HepG2 (cell line): ENCODE measurements around the gene DNTTIP2. TPM values are rescaled to one million over a fixed set of nuclear protein-coding genes. Genes with fewer than 3 reads are reported as not detected.
A peak's percentile ranks its signal among the peaks of the same experiment; 100 is the strongest.

Source experiments
- AFF4 ChIP-seq: sonication (generic); formaldehyde crosslinking; IDR thresholded peaks from 2 replicates; pipeline ENCODE4 v1.4.0; 2020; ENCODE audit warnings: missing genetic modification reagents
- AHDC1 ChIP-seq: sonication (generic); formaldehyde crosslinking; IDR thresholded peaks from 2 replicates; pipeline ENCODE4 v1.5.1; 2020; ENCODE audit warnings: mild to moderate bottlenecking, missing genetic modification reagents, borderline replicate concordance
- BCL6 ChIP-seq: IDR thresholded peaks from 2 replicates; pipeline ENCODE4 v1.6.1; 2016; ENCODE audit warnings: missing genetic modification reagents, missing compliant biosample characterization
- BRCA1 ChIP-seq: sonication (generic); formaldehyde crosslinking; IDR thresholded peaks from 2 replicates; pipeline ENCODE4 v1.4.0; 2020; ENCODE audit warnings: missing genetic modification reagents
- DDIT3 ChIP-seq: sonication (generic); formaldehyde crosslinking; IDR thresholded peaks from 2 replicates; pipeline ENCODE4 v1.4.0; 2020; ENCODE audit warnings: mild to moderate bottlenecking, missing genetic modification reagents
- E2F1 ChIP-seq: sonication (generic); formaldehyde crosslinking; IDR thresholded peaks from 2 replicates; pipeline ENCODE4 v1.5.0; 2020; ENCODE audit warnings: missing genetic modification reagents
- MAFG ChIP-seq: sonication (generic); formaldehyde crosslinking; IDR thresholded peaks from 2 replicates; pipeline ENCODE4 v1.5.1; 2020; ENCODE audit warnings: mild to moderate bottlenecking, missing genetic modification reagents
- NFATC3 ChIP-seq: sonication (generic); formaldehyde crosslinking; IDR thresholded peaks from 2 replicates; pipeline ENCODE4 v1.5.1; 2020; ENCODE audit warnings: mild to moderate bottlenecking, missing genetic modification reagents
- SKI ChIP-seq: fragments of 450-650 bp; IDR thresholded peaks from one replicate; pipeline ENCODE4 v1.6.1; 2018; ENCODE audit warnings: mild to moderate bottlenecking; ENCODE audit not compliant: partially characterized antibody
- SMC3 ChIP-seq: IDR thresholded peaks from 2 replicates; pipeline ENCODE4 v1.6.1; 2011; ENCODE audit warnings: low read length, improper control_type of control experiment
- TBX2 ChIP-seq: sonication (generic); formaldehyde crosslinking; IDR thresholded peaks from 2 replicates; pipeline ENCODE4 v1.5.0; 2020; ENCODE audit warnings: missing genetic modification reagents, mild to moderate bottlenecking, borderline replicate concordance
- ZNF609 ChIP-seq: sonication (generic); formaldehyde crosslinking; IDR thresholded peaks from 2 replicates; pipeline ENCODE4 v1.4.0; 2020; ENCODE audit warnings: mild to moderate bottlenecking, missing genetic modification reagents, borderline replicate concordance
- polyA plus RNA-seq, 8 experiments: library from polyadenylated mRNA; depleted of rRNA in 3 of 8; stranded (reverse) in 7 of 8; unstranded in 1 of 8; fragments of >200 nt; fragmentation: Illumina TruSeq in 4 of 8; extraction: Trizol in 4 of 8; gene quantifications; 2 replicates each; pipeline versions ENCODE4 v1.2.1 to v1.2.3, GENCODE V29; 2011 to 2016; ENCODE audit warnings: low read depth in 4 of 8, missing spikeins in 1 of 8, mixed read lengths in 1 of 8; ENCODE audit not compliant: insufficient read depth in 1 of 8
- total RNA-seq, 5 experiments: library from RNA; depleted of rRNA; stranded (reverse); fragments of >200 nt; fragmentation: Illumina TruSeq; extraction: Trizol; gene quantifications; 2 replicates each; pipeline ENCODE4 v1.2.3, GENCODE V29; 2016; ENCODE audit warnings: low read depth in 1 of 5

The DNTTIP2 gene
- total and polyA plus RNA-seq, 2 of the 13 experiments (the other 11 are each of a cell fraction or from before 2014, with no cell fraction given), result 11.4 to 63.3 TPM

GRCh38 chr1:93827633-93828366 lies 51.2 kb downstream of the DNTTIP2 start (continued):
- TF ChIP-seq ZNF609 (CRISPR knock-in tag), result peak; percentile 48; the same call in 1 of the 2 replicates
- no peak for TF ChIP-seq DDIT3 (CRISPR knock-in tag)
- TF ChIP-seq AFF4, result no peak
- peak; percentile 83 for TF ChIP-seq TBX2 (CRISPR knock-in tag)
- no peak for TF ChIP-seq BRCA1 (CRISPR knock-in tag)
- TF ChIP-seq E2F1 (CRISPR knock-in tag), result no peak
- peak; percentile 29; the same call in 1 of the 2 replicates for TF ChIP-seq SMC3
- peak; percentile 67 for TF ChIP-seq BCL6 (CRISPR knock-in tag)
- TF ChIP-seq AHDC1 (CRISPR knock-in tag), result peak; percentile 93
- TF ChIP-seq NFATC3 (CRISPR knock-in tag), result no peak
- TF ChIP-seq SKI, result peak; percentile 84
- no peak for TF ChIP-seq MAFG (CRISPR knock-in tag)
